ENCODE measurements around the gene CDH4.
"Not testable (repeated sequence)": the region's sequence is repeated elsewhere in the genome, so short reads cannot be mapped to it uniquely, and the experiment has no call there.

Gene CDH4

DNA sequence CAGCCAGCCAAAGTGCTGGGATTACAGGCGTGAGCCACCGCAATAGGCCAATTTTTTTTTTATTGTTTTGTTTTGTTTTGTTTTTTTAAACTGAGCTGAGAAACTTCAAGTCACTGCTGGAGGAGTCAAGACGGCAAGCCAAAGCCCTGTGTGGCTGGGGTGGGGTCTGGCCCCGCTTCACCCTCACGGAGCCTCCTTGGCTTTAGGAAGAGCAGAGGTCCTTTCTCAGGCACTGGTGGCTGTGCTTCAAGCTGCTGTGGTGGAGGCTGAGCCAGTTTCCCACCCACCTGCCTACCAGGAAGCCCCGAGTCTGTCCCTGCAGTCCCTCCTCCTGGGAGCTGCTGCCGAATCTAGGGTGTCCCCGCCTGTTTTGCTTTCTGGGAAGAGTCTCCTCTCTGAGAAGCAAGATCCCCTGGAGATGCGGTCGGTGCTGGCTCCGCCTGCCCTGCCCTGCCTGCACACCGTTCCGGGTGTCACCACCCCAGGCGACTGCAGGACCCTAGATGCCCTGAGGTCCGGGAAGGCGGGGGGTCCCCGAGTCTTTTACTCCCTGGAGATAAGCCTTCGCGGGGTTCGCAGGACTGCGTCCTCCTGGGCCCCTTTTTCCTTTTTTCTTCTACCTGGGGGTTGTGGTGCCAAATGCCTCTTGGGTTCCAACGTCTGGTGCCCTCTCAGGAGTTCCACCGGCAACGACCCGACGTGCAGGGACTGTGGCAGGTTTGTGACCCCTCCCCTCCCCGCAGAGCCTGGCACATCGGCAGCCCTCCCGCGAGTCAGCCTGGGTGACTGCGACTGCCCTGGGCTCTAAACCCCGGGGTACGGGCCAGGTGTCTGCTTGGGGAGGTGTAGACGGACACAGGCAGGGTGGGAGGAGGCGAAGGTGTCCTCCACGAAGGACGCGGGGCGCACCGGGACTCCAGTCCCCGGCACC lies 712.9 kb downstream of the CDH4 start:
- no peak for DNase-seq (ENCODE audit: low spot score)

DNA sequence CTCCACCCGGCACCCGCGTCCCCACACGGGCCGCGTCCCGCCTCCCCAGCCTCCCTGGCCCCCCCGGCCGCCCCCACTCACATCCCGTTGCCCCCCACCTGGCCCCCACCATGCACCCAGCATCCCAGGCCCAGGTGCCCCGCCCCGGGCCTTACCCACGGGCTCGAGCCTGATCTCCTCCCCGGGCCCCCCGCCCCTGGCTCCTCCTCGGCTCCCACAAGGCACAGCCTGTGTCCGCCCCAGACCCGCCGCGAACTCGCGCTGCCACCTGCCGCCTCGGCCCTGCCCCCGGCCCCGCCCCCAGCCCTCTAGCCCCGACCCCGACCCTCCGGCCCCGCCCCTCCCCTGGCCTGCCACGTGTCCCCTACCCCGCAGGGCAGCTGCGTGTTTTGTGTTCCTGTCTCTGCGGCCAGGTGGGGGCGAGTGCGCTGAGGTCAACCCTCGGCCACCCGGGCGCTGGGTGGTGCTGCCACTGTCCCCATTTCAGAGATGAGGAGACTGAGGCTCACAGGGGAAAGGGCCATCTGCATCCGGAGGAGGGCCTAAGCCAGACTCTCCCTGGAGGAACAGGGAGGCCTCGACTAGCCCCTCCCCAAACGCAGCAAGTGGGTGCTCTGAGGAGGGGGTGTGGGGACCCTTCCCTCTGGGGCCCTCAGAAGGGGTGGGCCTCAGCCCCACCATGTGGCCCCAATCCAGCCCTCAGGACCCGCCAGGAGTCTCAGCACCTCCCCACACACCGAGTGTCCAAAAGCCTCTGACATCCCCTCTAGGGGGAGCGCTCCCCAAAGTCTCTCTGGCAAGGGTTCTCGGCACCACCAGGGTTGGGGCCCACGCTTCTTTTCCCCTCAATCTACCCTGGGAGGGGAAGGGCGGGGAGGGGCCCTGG lies 713.8 kb downstream of the CDH4 start:
- DNase-seq (ENCODE audit: low spot score) = no peak

GRCh38 chr20:61966492-61967244 lies 714.6 kb downstream of the CDH4 start:
- no peak for DNase-seq (ENCODE audit: low spot score)

DNA sequence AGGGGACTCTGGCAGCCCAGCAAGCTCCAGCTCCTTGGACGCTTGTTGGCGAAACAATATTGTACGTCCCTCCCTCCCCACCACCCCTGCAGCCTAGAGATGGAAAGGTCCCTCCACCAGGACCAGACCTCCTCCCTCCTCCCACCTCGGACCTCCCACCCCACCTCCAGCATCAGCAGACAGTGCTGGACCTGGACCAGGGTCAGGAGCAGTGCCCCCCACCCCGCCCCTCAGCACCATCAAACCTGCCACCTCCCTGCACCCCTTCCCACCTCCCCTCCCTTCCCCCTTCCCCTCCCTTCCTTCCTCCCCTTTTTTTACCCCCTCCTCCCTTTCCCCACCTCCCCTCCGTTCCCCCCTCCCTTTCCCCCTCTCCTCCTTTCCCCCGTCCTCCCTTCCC lies 715.2 kb downstream of the CDH4 start:
- no peak for DNase-seq (ENCODE audit: low spot score)

DNA sequence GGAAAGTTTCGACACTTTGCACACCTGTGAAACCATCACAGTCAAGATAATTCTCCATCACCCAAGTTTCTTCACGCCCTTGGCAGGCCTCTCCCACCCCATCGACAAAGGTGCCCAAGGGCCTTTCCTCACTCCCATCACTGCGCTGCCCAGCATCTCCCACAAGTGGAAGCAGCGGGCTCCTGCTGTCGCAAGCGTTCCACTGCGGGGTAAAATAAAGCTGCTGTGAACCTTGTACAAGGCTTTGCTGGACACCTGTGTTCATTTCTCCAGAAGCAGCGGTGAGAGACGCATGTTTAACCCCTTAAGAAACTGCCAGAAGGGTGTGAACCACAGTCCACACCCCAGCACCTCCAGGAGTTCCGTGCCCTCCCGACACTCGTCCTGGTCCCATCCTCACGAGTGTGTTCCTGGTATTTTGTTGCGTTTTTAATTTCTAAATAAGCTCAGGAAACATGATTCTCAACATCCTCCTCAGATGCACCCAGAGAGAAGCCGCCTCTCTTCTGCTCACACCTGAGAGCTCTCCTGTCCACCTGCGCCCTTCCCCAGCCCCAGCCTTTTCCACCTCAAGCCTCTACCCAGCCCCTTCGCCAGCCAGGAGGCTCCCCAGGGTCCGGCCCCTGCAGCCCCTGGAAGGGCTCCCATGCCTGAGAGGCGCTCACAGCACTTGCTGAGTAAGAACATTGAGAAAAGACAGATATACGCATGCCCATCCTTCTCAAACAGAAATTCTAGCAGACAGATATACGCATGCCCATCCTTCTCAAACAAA lies 716.2 kb downstream of the CDH4 start:
- no peak for DNase-seq (ENCODE audit: low spot score)

DNA sequence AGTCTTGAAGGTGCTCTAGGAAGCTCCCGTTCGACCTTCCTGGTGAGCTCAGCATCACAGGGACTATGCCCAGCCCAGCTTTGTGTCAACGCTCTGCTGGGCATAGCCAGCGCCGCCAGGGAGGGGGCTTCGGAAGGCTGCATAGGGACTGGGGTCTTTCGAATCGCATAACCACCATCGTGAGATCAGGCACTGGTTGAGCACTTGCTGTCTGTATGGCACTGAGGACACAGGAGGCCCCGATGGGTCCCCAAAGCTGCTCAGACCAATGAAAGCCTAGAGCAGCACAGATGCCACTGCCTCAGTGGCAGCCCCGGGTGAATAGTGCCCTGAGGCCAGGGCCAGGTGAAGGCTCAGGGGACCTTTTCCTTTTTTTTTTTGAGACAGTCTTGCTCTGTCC lies 716.9 kb downstream of the CDH4 start:
- no peak for DNase-seq (ENCODE audit: low spot score)

GRCh38 chr20:61969806-61970205 lies 717.7 kb downstream of the CDH4 start:
- DNase-seq (ENCODE audit: low spot score) = no peak

DNA sequence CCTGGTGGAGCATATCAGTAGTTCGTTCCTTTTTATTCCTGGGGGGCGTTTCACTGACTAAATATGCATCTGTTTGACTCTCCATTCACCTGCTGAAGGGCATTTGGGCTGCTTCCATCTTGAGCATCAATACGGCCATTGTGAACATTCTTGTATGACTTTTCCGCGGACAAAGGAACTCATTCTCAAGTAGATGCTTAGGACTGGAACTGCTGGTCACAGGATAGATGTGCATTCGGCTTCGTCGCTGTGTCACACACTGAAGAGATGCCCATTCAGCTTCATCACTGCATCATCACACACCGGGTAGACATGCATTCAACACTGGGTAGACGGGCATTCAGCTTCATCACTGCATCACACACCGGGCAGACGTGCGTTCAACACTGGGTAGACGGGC lies 718.3 kb downstream of the CDH4 start:
- DNase-seq (ENCODE audit: low spot score) = no peak

GRCh38 chr20:61971595-61971994 lies 719.5 kb downstream of the CDH4 start:
- not testable (repeated sequence) for DNase-seq (ENCODE audit: low spot score)

DNA sequence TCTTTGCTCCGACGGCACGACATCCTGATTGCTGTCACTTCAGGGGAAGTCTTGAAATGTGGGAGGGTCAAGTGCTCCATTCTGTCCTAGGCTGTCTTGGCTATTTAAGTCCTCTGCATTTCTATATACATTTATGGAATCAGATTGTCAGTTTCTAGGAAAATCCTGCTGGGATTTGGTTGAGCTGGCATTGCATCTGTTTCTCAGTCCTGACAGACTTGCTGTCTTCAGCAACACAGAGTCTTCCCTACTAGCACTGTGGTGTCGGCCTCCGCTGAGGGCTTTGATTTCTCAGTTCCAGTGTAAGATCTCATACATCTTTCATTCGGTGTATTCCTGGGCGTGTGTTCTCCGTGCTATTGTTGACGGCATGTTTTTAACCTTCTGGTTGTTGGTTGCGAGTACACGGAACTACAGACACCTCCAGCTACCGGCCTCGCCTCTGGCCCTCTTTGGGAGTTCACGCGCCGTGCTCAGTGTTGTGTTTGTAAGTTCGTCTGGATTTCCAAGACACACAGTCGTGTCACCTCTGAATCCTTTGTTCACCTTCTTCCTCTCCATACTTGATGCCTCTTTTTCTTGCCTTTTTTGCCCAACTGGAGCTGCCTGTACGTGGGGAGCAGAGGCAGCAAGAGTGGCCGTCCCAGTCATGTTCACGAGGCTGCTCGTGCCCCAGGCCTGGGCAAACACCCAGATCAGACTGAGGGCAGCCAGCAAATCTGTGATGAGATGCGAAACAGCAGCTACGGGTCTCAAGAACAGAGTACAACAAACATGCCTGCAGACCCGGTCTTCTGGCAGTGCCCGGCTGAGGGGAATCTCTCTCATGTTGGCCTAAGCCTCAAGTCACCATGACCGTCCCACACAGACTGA lies 720.8 kb downstream of the CDH4 start:
- no peak for DNase-seq (ENCODE audit: low spot score)

- DNase-seq (ENCODE audit: low spot score) = no peak
Measured at GRCh38 chr20:61973515-61974356, 721.7 kb downstream of the CDH4 start.

GRCh38 chr20:61974357-61974665 lies 722.2 kb downstream of the CDH4 start:
- DNase-seq (ENCODE audit: low spot score) = no peak

DNA sequence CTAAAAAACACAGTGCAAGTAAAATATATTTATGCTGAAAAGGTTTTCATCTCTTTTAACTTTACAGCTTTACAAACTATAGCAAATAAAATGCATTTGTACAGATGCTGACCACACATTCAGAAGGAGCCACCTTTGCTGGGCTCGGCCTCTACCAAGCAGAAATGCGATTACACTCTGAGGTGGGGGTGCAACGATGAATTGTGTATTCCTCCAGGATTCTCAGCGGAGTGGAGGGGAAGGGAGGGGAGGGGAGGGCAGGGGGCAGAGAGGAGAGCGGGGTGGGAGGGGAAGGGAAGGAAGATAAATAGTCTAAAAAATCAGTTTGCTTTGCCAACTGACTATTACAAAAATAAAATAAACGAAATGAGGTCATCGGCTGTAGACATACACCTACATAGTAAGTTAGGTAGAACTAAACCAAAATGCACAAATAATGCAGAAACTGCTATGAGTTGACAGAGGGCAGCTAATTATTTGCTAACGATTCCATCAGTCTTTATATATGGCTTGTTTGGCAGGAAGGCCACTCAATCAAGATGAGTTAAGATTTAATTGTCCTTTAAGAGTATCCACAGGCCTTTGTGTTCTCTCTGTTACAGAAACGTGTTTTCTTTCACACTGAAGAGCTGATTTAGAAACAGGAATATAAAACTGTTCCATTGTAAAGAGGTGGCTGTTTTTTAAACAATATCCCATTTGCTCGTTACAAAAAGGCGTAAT lies 723.5 kb downstream of the CDH4 start:
- no peak for DNase-seq (ENCODE audit: low spot score)

DNA sequence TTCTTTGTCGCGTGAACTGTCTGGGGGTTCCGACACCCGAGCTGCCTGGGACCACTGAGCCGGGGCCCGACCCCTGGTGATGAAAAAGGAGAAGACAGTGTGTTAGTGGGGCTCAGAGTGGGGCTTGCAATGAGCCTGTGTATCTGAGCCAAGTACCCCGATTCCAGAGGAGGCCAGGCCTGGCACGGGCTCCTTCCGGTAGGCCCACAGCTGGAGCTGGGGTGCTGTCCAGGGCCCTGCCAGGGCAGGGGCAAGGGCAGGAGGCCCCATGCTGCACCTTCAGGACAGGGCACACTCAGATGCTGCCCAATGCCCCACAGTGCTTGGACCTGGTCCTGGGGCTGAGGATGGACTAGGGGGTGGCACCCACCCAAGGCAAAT lies 724.2 kb downstream of the CDH4 start:
- DNase-seq (ENCODE audit: low spot score) = no peak

DNA sequence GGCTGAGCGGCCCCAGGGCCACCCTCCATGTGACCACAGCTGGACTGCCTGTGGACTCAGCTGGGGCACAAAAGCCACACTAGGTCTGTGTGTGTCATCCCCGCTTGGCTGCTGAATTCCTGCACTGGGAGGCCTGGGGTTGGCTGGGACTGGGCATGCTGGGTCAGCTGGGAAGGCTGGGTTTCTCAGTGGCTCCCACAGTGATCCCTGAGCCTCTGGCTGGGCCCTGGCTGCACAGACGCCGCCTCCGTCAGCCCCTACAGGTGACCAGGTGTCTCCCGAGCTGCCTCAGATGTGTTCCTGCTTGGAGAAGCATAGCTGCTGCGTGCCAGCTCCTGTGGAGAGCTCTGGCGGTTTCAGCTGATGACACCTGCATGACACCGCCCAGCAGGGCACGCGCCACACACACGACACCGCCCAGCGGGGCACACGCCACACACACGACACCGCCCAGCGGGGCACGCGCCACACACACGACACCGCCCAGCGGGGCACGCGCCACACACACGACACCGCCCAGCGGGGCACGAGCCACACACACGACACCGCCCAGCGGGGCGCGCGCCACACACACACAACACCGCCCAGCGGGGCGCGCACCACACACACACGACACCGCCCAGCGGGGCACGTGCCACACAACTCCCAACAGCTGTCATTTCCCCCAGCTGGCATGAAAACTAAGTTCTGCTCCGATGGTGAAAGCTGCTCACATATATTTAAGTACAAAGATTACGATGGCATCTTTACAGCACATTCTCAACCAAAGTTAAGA lies 724.8 kb downstream of the CDH4 start:
- DNase-seq (ENCODE audit: low spot score) = peak; percentile 9

DNA sequence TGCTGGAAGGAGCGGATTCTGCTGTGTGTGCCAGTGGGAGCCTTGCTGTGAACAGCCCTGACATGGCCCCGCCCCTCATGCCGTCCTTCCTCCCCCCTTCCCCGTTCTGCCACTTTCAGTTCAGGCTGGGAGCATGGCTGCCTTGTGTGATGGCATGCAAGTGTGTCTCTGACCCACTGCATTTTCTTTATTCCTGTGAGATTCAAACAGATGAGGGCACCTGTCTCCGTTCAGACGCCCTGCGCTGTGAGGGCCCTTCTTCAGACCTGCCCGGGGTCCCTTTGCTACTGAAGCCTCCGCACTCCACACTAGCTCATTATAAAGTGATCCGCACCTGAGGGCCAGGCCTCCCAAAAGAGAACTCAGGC lies 725.3 kb downstream of the CDH4 start:
- peak; percentile 8 for DNase-seq (ENCODE audit: low spot score)

DNA sequence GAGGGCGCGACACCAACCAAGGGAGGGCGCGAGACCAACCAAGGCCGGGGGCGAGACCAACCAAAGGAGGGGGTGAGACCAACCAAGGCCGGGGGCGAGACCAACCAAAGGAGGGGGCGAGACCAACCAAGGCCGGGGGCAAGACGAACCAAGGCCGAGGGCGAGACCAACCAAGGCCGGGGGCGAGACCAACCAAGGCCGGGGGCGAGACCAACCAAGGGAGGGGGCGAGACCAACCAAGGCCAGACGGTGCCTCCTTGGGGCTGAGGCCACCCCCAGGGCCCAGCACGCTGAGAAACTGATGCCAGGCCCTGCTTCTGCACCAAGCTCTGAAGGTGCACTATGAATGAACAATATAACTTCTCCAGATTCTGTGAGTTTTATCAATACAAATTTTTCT lies 726.4 kb downstream of the CDH4 start:
- no peak for DNase-seq (ENCODE audit: low spot score)

DNA sequence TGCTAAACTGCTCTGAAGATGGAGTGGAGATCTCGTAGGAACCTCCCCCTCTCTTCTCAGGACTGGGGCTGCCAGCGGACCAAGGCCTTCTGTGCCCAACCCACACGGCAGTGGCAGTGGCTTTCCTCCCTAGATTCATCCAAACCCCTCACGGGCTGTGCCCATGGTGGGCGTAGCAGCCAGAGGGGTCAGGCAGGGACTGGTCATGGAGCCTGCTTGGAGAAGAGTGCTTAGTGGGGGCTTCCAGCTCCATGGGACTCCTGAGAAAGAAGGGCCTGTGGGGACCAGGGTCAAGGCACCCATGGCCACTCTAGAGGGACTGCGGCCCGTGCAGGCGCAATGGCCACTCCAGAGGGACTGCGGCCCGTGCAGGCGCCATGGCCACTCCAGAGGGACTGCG lies 727.0 kb downstream of the CDH4 start:
- no peak for DNase-seq (ENCODE audit: low spot score)
